Sciatic nerve (tissue), 2 donors: ENCODE results near the gene SSH2. TPM values are rescaled to one million over a fixed set of nuclear protein-coding genes. Genes with fewer than 3 reads are reported as not detected.
"Not testable (repeated sequence)": the region's sequence is repeated elsewhere in the genome, so short reads cannot be mapped to it uniquely, and the experiment has no call there.

Experiments used
- ATAC-seq: fragments of 200-7000 bp; cut with Tn5 transposase; one replicate; pipeline ENCODE4 v1.9.1; 2020; ENCODE audit warnings: mild to moderate bottlenecking, moderate library complexity
- DNase-seq: peaks from one replicate; pipeline ENCODE4 v3.0.0-alpha.2; 2020; ENCODE audit warnings: low spot score
- intact Hi-C: fragments of 100-400 bp; cut with DNase I; formaldehyde crosslinking; loops from one replicate; pipeline ENCODE4 v1.14.2; 2022
- total RNA-seq: library from RNA; stranded (reverse); fragmentation: NEBNext Ultra II Directional; extraction: Animal tissue kit (Norgen Biotek cat#: 25700); gene quantifications from one replicate; pipeline ENCODE4 v1.2.1, GENCODE V29; 2021
- donor health status: DM: no; HTN: no; CAD: no.
- donor health status: DM: no; HTN: no; CAD: no.

Gene SSH2
- total RNA-seq, 1 donor from 2014 or later, result 45.1 TPM

DNA sequence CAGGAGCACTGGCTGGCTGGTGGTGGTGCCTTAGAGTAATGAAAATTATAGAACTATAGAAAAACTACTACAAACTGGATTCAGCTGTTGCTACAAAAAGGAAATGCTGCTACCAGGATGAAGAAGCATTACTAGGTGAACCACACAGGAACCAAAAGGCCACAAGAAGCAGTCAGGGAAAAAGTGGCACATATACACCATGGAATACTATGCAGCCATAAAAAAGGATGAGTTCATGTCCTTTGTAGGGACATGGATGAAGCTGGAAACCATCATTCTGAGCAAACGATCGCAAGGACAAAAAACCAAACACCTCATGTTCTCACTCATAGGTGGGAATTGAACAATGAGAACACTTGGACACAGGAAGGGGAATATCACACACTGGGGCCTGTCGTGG, 5.9 kb upstream of the SSH2 start:
- intact Hi-C loops, result loop anchor here (10.0 kb wide), 1 partner anchor 121 kb away; no protein-coding TSS in a partner anchor
- not testable (repeated sequence) for DNase-seq

DNA sequence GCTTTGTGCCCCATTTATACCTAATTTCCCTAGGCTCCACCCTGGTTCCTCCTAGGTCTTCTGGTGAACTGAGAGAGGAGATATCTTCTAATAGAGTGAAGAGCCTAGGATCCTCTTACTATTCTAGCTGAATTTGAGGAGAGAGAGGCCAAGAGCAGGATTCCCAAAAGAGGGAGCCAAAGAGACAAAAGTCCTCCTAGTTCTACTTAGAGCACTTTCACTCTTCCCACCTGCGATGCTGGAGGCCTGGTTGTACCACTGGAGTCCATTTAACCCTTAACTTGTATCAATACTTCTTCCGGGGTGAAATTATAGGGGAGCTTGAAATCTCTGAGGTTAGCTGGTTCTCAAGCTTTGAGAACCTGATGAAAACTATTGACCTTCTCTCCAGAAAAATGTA, 3.4 kb upstream of the SSH2 start:
- ATAC-seq (no peak), DNase-seq (no peak)
- intact Hi-C loops, result loop anchor here (10.0 kb wide), 1 partner anchor 119 kb away; no protein-coding TSS in a partner anchor

More for the DNA sequence above, 5.9 kb upstream of the SSH2 start:
- not testable (repeated sequence) for ATAC-seq

DNA sequence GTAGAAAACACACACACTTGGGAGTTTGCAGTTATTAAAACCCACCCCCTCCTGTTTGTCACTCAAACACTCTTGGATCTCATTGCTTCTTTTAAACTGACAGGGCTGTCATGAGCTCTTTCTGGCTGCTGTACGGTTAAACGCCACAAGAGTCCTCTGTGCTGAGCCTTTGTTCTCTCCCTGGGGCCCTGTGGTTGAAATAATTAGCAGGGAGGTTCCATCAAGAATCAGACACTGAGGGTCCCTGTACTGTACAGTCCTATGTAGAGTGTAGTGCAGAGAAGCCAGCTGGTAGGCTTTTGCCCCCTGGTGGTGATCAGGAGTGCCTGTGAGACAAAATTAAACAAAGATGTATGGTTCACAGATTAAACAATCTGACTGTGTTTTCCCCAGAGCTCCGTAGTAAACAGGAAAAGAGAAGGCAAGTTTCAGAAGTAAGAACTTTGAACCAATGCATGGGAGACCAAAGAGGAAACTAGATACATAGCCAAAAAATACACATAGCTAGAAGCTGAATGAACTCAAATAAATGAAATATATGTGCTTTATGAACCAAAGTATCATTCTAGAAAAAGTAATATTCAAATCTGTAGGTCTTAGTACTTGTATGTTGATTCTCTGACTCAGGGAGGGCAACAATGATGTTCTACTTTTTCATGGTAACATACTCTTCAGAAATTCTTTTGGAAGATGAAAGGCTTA, 1.4 kb upstream of the SSH2 start:
- ATAC-seq (peak; percentile 84), DNase-seq (peak; percentile 66)
- intact Hi-C loops, result loop anchor here (10.0 kb wide), 1 partner anchor 117 kb away; no protein-coding TSS in a partner anchor

GRCh38 chr17:29930409-29931010, 482 bp upstream of the SSH2 start:
- DNase-seq (no peak), ATAC-seq (peak; percentile 54)
- intact Hi-C loops, result loop anchor here (10.0 kb wide), 1 partner anchor 116 kb away; no protein-coding TSS in a partner anchor

GRCh38 chr17:29929006-29929532, 959 bp downstream of the SSH2 start:
- ATAC-seq (peak; percentile 2), DNase-seq (no peak)
- intact Hi-C loops, result no loop called here

GRCh38 chr17:29927546-29927945, 2.5 kb downstream of the SSH2 start:
- DNase-seq (no peak), ATAC-seq (no peak)
- intact Hi-C loops, result no loop called here

DNA sequence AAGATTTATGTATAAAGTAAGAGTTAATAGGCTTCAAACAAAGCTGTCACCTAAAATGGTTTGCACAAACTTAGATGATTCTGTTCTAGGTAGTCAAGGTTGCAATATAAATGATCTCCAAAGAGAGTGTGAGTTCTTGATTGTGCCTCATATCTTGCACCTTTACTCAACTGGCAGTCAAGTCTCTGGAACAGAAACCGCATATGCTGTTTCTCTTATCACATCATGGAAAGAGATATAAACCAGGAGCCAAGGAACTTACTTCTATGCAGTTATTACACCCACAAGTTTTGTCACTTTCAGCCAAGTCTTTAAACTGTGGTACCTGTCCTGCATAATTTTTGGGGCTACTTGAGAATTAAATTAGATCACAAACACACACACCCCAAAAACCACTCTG, 5.2 kb downstream of the SSH2 start:
- intact Hi-C loops, result no loop called here
- ATAC-seq (no peak), DNase-seq (no peak)

- no peak for DNase-seq
- ATAC-seq, result no peak
- intact Hi-C loops, result no loop called here
Measured at GRCh38 chr17:29918922-29919856, 10.8 kb downstream of the SSH2 start.

DNA sequence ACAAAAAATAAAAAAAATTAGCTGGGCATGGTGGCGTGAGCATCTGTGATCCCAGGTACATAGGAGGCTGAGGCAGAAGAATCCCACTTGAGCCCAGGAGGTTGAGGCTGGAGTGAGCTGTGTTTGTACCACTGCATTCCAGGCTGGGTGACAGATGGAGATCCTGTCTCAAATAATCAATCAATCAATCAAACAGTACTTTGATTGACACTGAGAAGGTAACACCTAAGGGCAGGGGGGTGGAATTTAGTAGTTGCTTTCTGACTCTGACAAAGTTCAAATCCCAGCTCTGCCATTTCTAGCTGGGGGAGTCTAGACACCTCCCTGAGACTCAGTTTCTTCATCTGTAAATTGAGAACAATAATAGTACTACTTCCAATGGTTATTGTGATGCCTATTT, 12.0 kb downstream of the SSH2 start:
- DNase-seq, result no peak
- intact Hi-C loops, result no loop called here
- ATAC-seq, result no peak

DNA sequence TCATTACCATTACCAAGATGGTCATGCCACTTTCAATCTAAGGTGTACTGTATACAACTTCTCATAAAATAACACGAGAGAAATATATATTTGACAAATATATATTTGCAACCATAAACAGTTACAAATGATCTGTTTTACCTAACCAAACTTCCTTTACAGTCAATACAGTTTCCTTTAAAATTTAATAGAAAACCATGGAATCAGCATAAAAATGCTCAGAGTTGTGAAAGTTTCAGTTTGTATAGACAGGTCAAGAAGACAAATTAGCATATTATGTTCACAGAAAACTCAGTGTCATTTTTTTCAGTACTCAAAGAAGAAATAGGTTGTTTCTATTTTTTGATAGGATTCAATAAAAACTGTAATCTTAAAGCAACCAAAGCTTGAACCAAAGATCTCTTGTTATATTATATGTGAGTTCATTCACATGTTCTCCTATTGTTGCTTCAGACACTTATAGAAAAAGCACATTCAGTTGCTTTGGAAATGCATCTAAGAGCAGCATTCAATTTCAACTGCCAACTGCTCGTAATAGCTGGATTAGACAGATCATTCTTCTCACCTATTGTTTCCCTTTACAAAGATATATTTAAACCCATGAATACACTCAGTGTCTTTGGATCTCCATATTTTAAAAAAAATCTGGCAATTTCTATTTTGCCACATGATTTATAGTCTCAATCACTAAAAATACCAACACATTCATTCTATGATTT, 15.1 kb downstream of the SSH2 start:
- intact Hi-C loops, result loop anchor here (5.0 kb wide), 1 partner anchor 1207 kb away; no protein-coding TSS in a partner anchor
- no peak for DNase-seq
- no peak for ATAC-seq

- ATAC-seq, result no peak
- no peak for DNase-seq
- intact Hi-C loops, result loop anchor here (5.0 kb wide), 1 partner anchor 1211 kb away; no protein-coding TSS in a partner anchor
Measured at GRCh38 chr17:29911641-29912177, 18.3 kb downstream of the SSH2 start.

- DNase-seq (no peak), ATAC-seq (no peak)
- intact Hi-C loops, result loop anchor here (5.0 kb wide), 1 partner anchor 1213 kb away; no protein-coding TSS in a partner anchor
Measured at GRCh38 chr17:29909236-29910003, 20.6 kb downstream of the SSH2 start.

GRCh38 chr17:29906969-29907368, 23.1 kb downstream of the SSH2 start:
- intact Hi-C loops, result no loop called here
- ATAC-seq (no peak), DNase-seq (no peak)

DNA sequence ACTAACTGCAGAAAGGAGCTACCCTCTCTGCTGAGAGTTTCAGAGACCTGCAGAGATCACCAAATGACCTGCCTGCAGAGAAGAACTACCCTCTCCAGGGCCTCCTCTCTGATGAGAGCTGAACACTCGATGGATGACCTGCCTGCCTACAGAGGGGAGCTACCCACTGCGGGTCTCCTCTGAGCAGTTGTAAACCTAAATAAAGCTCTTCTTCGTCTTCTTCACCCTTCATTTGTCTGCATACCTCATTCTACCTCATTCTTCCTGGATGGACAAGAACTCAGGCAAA, 24.2 kb downstream of the SSH2 start:
- ATAC-seq, result no peak
- DNase-seq, result no peak
- intact Hi-C loops, result no loop called here

DNA sequence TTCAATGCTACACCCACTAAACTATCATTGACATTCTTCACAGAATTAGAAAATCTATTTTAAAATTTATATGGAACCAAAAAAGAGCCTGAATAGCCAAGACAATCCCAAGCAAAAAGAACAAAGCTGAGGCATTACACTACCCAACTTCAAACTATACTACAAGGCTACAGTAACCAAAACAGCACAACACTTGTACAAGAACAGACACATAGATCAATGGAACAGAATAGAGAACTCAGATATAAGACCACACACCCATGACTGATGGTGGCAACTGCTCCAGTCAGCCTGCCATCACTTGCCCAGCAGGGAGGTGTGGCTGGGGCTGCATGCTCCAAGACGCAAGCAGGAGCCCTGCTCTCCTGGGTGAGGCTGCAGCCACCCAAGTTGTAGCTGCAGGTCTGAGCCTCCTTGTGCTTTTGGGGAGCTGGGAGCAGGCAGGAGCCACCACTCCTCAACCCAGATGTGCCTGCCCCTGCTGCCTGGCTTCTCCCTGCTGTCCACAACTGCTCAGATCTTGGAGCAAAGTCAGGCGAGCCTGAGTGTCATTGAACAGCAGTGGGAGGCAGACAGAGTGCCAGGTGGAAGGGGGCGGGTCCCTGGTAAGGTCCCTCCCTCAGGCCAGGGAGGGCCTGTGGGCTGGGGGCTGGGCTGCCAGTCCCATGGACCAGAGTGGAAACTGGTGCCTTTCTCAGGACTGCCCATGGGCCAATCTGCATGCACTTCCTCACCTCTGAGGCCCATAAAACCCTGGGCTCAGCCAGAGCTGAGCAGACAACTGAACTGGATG, 24.7 kb downstream of the SSH2 start:
- no peak for ATAC-seq

GRCh38 chr17:29903471-29903870, 26.6 kb downstream of the SSH2 start:
- DNase-seq, result no peak
- intact Hi-C loops, result no loop called here
- ATAC-seq, result no peak

More for the DNA sequence above, 24.7 kb downstream of the SSH2 start:
- no peak for DNase-seq
- intact Hi-C loops, result no loop called here

GRCh38 chr17:29897136-29897535, 32.9 kb downstream of the SSH2 start:
- ATAC-seq, DNase-seq, intact Hi-C loops: not testable (repeated sequence)
